ENCODE data around the gene NEFH.
A peak's percentile ranks its signal among the peaks of the same experiment; 100 is the strongest.

The NEFH gene

GRCh38 chr22:29469755-29470154 lies 10.3 kb upstream of the NEFH start:
- no peak for DNase-seq

- peak; percentile 81 for DNase-seq
Observed at GRCh38 chr22:29470159-29470855, 9.7 kb upstream of the NEFH start.

- no peak for DNase-seq
Observed at GRCh38 chr22:29473001-29473400, 7.0 kb upstream of the NEFH start.

- DNase-seq = no peak
Observed at GRCh38 chr22:29475550-29475949, 4.5 kb upstream of the NEFH start.

- no peak for DNase-seq
Observed at GRCh38 chr22:29476116-29476515, 3.9 kb upstream of the NEFH start.

GRCh38 chr22:29477723-29478318 lies 2.2 kb upstream of the NEFH start:
- DNase-seq = no peak

GRCh38 chr22:29478326-29479276 lies 1.4 kb upstream of the NEFH start:
- peak; percentile 29 for DNase-seq

GRCh38 chr22:29480262-29480511 lies 169 bp downstream of the NEFH start:
- no peak for DNase-seq

GRCh38 chr22:29480512-29481264 lies 670 bp downstream of the NEFH start:
- DNase-seq = peak; percentile 56

- peak; percentile 31 for DNase-seq
Observed at GRCh38 chr22:29481265-29482000, 1.4 kb downstream of the NEFH start.

GRCh38 chr22:29482253-29482652 lies 2.2 kb downstream of the NEFH start:
- DNase-seq = no peak

GRCh38 chr22:29482726-29483125 lies 2.7 kb downstream of the NEFH start:
- DNase-seq = no peak

- DNase-seq = no peak
Observed at GRCh38 chr22:29483254-29483653, 3.2 kb downstream of the NEFH start.

- peak; percentile 50 for DNase-seq
Observed at GRCh38 chr22:29484642-29485041, 4.6 kb downstream of the NEFH start.

GRCh38 chr22:29485448-29485847 lies 5.4 kb downstream of the NEFH start:
- no peak for DNase-seq

GRCh38 chr22:29487426-29487986 lies 7.5 kb downstream of the NEFH start:
- DNase-seq = no peak

- DNase-seq = peak; percentile 60
Observed at GRCh38 chr22:29489127-29489780, 9.2 kb downstream of the NEFH start.

GRCh38 chr22:29491012-29491411 lies 11.0 kb downstream of the NEFH start:
- no peak for DNase-seq

- DNase-seq = no peak
Observed at GRCh38 chr22:29493636-29494035, 13.6 kb downstream of the NEFH start.

- DNase-seq = no peak
Observed at GRCh38 chr22:29499852-29500251, 19.8 kb downstream of the NEFH start.

- DNase-seq = peak; percentile 34
Observed at GRCh38 chr22:29503811-29504372, 23.9 kb downstream of the NEFH start.
